K562 (cell line): ENCODE results near the gene SACM1L. TPM values are rescaled to one million over a fixed set of nuclear protein-coding genes. Genes with fewer than 3 reads are reported as not detected.

ENCODE experiments used
- ATAC-seq: fragments of 200-7000 bp; cut with Tn5 transposase; 3 replicates; pipeline ENCODE4 v1.9.1; 2020; ENCODE audit warnings: moderate library complexity
- BruUV-seq: library from RNA; stranded (reverse); fragments of 400-500 nt; replicated peaks from 2 replicates; lab custom pipeline; 2021; lab: Mats Ljungman, UMichigan
- CTCF ChIA-PET: fragments of 300-600 bp; formaldehyde crosslinking; extraction: SDS; loops from one replicate; lab custom pipeline; 2021; ENCODE audit warnings: low intra/inter-chr PET ratio; lab: Yijun Ruan, JAX
- POLR2A ChIA-PET: fragments of 300-600, 350-650 bp; sonication (Branson Sonifier 250); formaldehyde crosslinking; extraction: SDS; loops from one replicate; lab custom pipeline; 2021; ENCODE audit warnings: antibody characterized with exemption, inconsistent platforms; lab: Yijun Ruan, JAX
- DNase-seq, 4 experiments: peaks; one replicate each; pipeline versions ENCODE4 v3.0.0 to v3.0.0-alpha.2; 2011 to 2018; ENCODE audit warnings: low spot score in 3 of 4, mixed read lengths in 3 of 4; ENCODE audit errors: extremely low read depth in 1 of 4
- FAIRE-seq: peaks from 2 replicates; lab custom pipeline; 2011; peaks lifted over from hg19 to GRCh38; lab: Jason Lieb, UNC
- H2AFZ ChIP-seq: 2 replicates; pipeline ENCODE4 v1.6.0; 2011; ENCODE audit warnings: low read depth, low read length, control low read depth, inconsistent platforms
- H3K27ac ChIP-seq: fragments of 200-600 bp; 3 replicates; pipeline ENCODE4 v1.8.0; 2011; ENCODE audit warnings: low read depth, mild to moderate bottlenecking, control low read depth, inconsistent platforms, low read length, moderate library complexity, mixed read lengths; ENCODE audit errors: extremely low read depth
- H3K27me3 ChIP-seq, 2 experiments: fragments of 300-600 bp in 1 of 2; 2 replicates in 1 of 2; 3 replicates in 1 of 2; pipeline versions ENCODE4 v1.6.0 to v1.8.0; 2011; ENCODE audit warnings: inconsistent platforms in 2 of 2, low read length in 2 of 2, mild to moderate bottlenecking in 1 of 2, mixed read lengths in 1 of 2, moderate library complexity in 1 of 2; ENCODE audit not compliant: control insufficient read depth in 2 of 2, insufficient read depth in 2 of 2
- H3K36me3 ChIP-seq: fragments of 300-600 bp; 3 replicates; pipeline ENCODE4 v1.8.0; 2011; ENCODE audit warnings: mild to moderate bottlenecking, low read length, inconsistent platforms; ENCODE audit not compliant: control insufficient read depth, insufficient read depth
- H3K4me1 ChIP-seq, 2 experiments: fragments of 200-600 bp in 1 of 2; replicated peaks in 1 of 2; 2 replicates in 1 of 2; 3 replicates in 1 of 2; pipeline versions ENCODE4 v1.5.1 to v1.8.0; 2011; ENCODE audit warnings: inconsistent platforms in 2 of 2, low read length in 2 of 2, mild to moderate bottlenecking in 1 of 2, mixed read lengths in 1 of 2, moderate library complexity in 1 of 2; ENCODE audit not compliant: control insufficient read depth in 2 of 2, insufficient read depth in 2 of 2
- H3K4me2 ChIP-seq: 2 replicates; pipeline ENCODE4 v1.6.1; 2011; ENCODE audit warnings: low read length, control low read depth, inconsistent platforms, mixed read lengths; ENCODE audit not compliant: insufficient read depth
- H3K4me3 ChIP-seq: fragments of 200-600 bp; sonication (generic), shearing (Covaris generic); 2 replicates; pipeline ENCODE4 v1.5.1; 2016; ENCODE audit warnings: control low read depth, inconsistent platforms
- H3K79me2 ChIP-seq: fragments of 200-600 bp; 3 replicates; pipeline ENCODE4 v1.8.0; 2011; ENCODE audit warnings: low read length, inconsistent platforms; ENCODE audit not compliant: control insufficient read depth, insufficient read depth
- H3K9ac ChIP-seq, 2 experiments: 2 replicates each; pipeline versions ENCODE4 v1.6.0 to v1.6.1; 2011; ENCODE audit warnings: low read depth in 2 of 2, low read length in 2 of 2, control low read depth in 1 of 2, inconsistent platforms in 1 of 2, mild to moderate bottlenecking in 1 of 2, mixed read lengths in 1 of 2; ENCODE audit not compliant: insufficient read depth in 1 of 2
- H3K9me1 ChIP-seq: one replicate; pipeline ENCODE4 v1.6.0; 2011; ENCODE audit warnings: inconsistent platforms, mild to moderate bottlenecking, low read length, moderate library complexity; ENCODE audit not compliant: control insufficient read depth, insufficient read depth
- H3K9me3 ChIP-seq: replicated peaks from 2 replicates; pipeline ENCODE4 v1.5.1; 2011; ENCODE audit warnings: low read depth, low read length, inconsistent platforms; ENCODE audit not compliant: control insufficient read depth, insufficient read depth
- H4K20me1 ChIP-seq: replicated peaks from 2 replicates; pipeline ENCODE4 v1.6.1; 2011; ENCODE audit warnings: low read length, inconsistent platforms, mixed read lengths; ENCODE audit not compliant: control insufficient read depth, insufficient read depth
- GABPB1 ChIP-seq: sonication (generic); formaldehyde crosslinking; IDR thresholded peaks from 2 replicates; pipeline ENCODE4 v1.8.0; 2022; ENCODE audit warnings: mild to moderate bottlenecking, missing genetic modification reagents
- NFIX ChIP-seq: fragments of 250-450 bp; sonication (Bioruptor Pico); IDR thresholded peaks from 2 replicates; pipeline ENCODE4 v1.4.0; 2020; ENCODE audit warnings: low read depth, mild to moderate bottlenecking, moderate library complexity
- ZNF384 ChIP-seq: IDR thresholded peaks from 2 replicates; pipeline ENCODE4 v1.6.1; 2012; ENCODE audit warnings: low read depth, low read length, improper control_type of control experiment
- ZNF707 ChIP-seq: fragments of 250-450 bp; sonication (Bioruptor Pico); conservative IDR thresholded peaks from 2 replicates; pipeline ENCODE4 v1.8.0; 2022; ENCODE audit warnings: inconsistent platforms, mild to moderate bottlenecking, moderate library complexity
- WGBS: fragments of 100-300 bp; shearing (Covaris generic); methylation state at CpG from one replicate; pipeline ENCODE4 v1.1.6; 2016; ENCODE audit warnings: low coverage, mixed read lengths; ENCODE audit not compliant: insufficient coverage; ENCODE audit errors: missing lambda C conversion rate; 5-methylcytosine and 5-hydroxymethylcytosine counted together
- in situ Hi-C: fragments of 300-500 bp; cut with MboI; formaldehyde crosslinking; loops from 4 replicates; pipeline ENCODE4 v1.15.0; 2018; ENCODE audit warnings: inconsistent platforms, mixed read lengths
- intact Hi-C: fragments of 100-400 bp; cut with micrococcal nuclease; formaldehyde crosslinking; loops from 2 replicates; pipeline ENCODE4 v1.14.2; 2022
- polyA plus RNA-seq, 8 experiments: library from polyadenylated mRNA; depleted of rRNA in 4 of 8; stranded (reverse) in 5 of 8; unstranded in 3 of 8; fragments of >200 nt; fragmentation: Nextera tagmentation in 2 of 8; fragmentation: Illumina TruSeq in 1 of 8; extraction: Ambion mirVana in 2 of 8; extraction: Trizol in 1 of 8; gene quantifications; 2 replicates each; pipeline versions ENCODE4 v1.2.1 to v1.2.3, GENCODE V29; 2011 to 2014; ENCODE audit warnings: inconsistent platforms in 1 of 8, missing spikeins in 1 of 8
- total RNA-seq, 7 experiments: library from RNA; depleted of rRNA in 6 of 7; stranded (reverse); fragments of >200 nt in 6 of 7; fragmentation: Illumina TruSeq in 2 of 7; extraction: Trizol in 2 of 7; gene quantifications; 2 replicates each; pipeline versions ENCODE4 v1.2.1 to v1.2.3, GENCODE V29; 2011 to 2021; ENCODE audit warnings: low replicate concordance in 1 of 7
- TF ChIP-seq, protein P1 (sequence below): fragments of 250-450 bp; sonication (Bioruptor Pico); IDR thresholded peaks from 2 replicates; pipeline ENCODE4 v1.8.0; 2022; ENCODE audit warnings: inconsistent platforms, mild to moderate bottlenecking, moderate library complexity, borderline replicate concordance
- TF ChIP-seq, protein P2 (sequence below), 3 experiments: fragments of 200-800 bp in 1 of 3; fragments of 250-450 bp in 1 of 3; fragments of 450-650 bp in 1 of 3; sonication (Bioruptor Pico) in 1 of 3; sonication (Bioruptor generic) in 1 of 3; formaldehyde crosslinking in 1 of 3; IDR thresholded peaks; 2 replicates each; pipeline versions ENCODE4 v1.6.1 to v1.8.0; 2016 to 2022; ENCODE audit warnings: mild to moderate bottlenecking in 2 of 3, missing genetic modification characterization in 2 of 3, missing compliant biosample characterization in 1 of 3, moderate library complexity in 1 of 3

The SACM1L gene
- total and polyA plus RNA-seq, 9 of the 15 experiments (the other 6 are each of a cell fraction or from before 2014, with no cell fraction given) = 25.7 to 67.2 (median 40.3) TPM

- Histone ChIP-seq H3K4me3 (no peak overlapping the region), H2AFZ (no peak overlapping the region), H3K4me2 (no peak overlapping the region), H3K4me1 (peaks cover 8 to 22% of the 10 kb centered on the region in 2 experiments; a peak in 4 of 5 replicates), H3K79me2 (peaks cover 26% of the 10 kb centered on the region), H4K20me1 (no peaks in the 10 kb centered on the region), H3K9me3 (0 out of 2 replicates have a peak, but pooled peaks cover 3% of the 10 kb centered on the region), H3K9ac (no peak overlapping the region), H3K27me3 (no peaks in the 10 kb centered on the region), H3K27ac (no peak overlapping the region), H3K36me3 (peaks cover 10% of the 10 kb centered on the region; the same call in 2 of the 3 replicates), H3K9me1 (no peaks in the 10 kb centered on the region)
- in situ Hi-C loops = no loop called here
- POLR2A ChIA-PET = no interaction called here
- ATAC-seq (no peak), DNase-seq (no peak), FAIRE-seq (no peak)
- intact Hi-C loops = no loop called here
- CTCF ChIA-PET = no interaction called here
- 89% methylated on average over 7 of the region's 7 CpGs for WGBS
- no TSS peak for BruUV-seq
- TF ChIP-seq GABPB1 = no peak
- TF ChIP-seq ZNF707 (CRISPR knock-in tag) = 0 out of 2 replicates have a peak, but pooled peaks have one; percentile 52
- TF ChIP-seq, protein P1, sequence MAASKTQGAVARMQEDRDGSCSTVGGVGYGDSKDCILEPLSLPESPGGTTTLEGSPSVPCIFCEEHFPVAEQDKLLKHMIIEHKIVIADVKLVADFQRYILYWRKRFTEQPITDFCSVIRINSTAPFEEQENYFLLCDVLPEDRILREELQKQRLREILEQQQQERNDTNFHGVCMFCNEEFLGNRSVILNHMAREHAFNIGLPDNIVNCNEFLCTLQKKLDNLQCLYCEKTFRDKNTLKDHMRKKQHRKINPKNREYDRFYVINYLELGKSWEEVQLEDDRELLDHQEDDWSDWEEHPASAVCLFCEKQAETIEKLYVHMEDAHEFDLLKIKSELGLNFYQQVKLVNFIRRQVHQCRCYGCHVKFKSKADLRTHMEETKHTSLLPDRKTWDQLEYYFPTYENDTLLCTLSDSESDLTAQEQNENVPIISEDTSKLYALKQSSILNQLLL (CRISPR knock-in tag) = peak; percentile 91
- no peak for TF ChIP-seq ZNF384
- TF ChIP-seq NFIX (CRISPR knock-in tag) = peak; percentile 49; the same call in 1 of the 2 replicates
- TF ChIP-seq, protein P2, sequence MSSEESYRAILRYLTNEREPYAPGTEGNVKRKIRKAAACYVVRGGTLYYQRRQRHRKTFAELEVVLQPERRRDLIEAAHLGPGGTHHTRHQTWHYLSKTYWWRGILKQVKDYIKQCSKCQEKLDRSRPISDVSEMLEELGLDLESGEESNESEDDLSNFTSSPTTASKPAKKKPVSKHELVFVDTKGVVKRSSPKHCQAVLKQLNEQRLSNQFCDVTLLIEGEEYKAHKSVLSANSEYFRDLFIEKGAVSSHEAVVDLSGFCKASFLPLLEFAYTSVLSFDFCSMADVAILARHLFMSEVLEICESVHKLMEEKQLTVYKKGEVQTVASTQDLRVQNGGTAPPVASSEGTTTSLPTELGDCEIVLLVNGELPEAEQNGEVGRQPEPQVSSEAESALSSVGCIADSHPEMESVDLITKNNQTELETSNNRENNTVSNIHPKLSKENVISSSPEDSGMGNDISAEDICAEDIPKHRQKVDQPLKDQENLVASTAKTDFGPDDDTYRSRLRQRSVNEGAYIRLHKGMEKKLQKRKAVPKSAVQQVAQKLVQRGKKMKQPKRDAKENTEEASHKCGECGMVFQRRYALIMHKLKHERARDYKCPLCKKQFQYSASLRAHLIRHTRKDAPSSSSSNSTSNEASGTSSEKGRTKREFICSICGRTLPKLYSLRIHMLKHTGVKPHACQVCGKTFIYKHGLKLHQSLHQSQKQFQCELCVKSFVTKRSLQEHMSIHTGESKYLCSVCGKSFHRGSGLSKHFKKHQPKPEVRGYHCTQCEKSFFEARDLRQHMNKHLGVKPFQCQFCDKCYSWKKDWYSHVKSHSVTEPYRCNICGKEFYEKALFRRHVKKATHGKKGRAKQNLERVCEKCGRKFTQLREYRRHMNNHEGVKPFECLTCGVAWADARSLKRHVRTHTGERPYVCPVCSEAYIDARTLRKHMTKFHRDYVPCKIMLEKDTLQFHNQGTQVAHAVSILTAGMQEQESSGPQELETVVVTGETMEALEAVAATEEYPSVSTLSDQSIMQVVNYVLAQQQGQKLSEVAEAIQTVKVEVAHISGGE (CRISPR knock-in tag; IDR thresholded peaks at IDR 0.05) = 0 out of 6 replicates have a peak, but pooled peaks of 1 of the 3 experiments have one; percentile 35
Measured at GRCh38 chr3:45686850-45687249, 2.3 kb upstream of the SACM1L start.
